ENCODE measurements around the gene PKHD1. TPM values are rescaled to one million over a fixed set of nuclear protein-coding genes. Genes with fewer than 3 reads are reported as not detected.

PKHD1 gene
- total RNA-seq, 1 experiment from 2014 or later = under 0.01 TPM

Other genes with a start within 250 kb of the PKHD1 start
- gene IL17A, start 98.8 kb upstream of the PKHD1 start, total RNA-seq (2014; rRNA removed; shearing (Covaris generic)) = not detected in 2 replicates
- gene IL17F, start 156.9 kb upstream of the PKHD1 start, total RNA-seq (2014; rRNA removed; shearing (Covaris generic)) = not detected in 2 replicates
- gene MCM3, start 197.1 kb upstream of the PKHD1 start, total RNA-seq (2014; rRNA removed; shearing (Covaris generic)) = 212 and 220 TPM in 2 replicates

Measured in SJSA1 (cell line).